H1 (cell line): ENCODE measurements around the gene PRKN. TPM values are rescaled to one million over a fixed set of nuclear protein-coding genes. Genes with fewer than 3 reads are reported as not detected.

Experiments used
- CTCF ChIA-PET: fragments of 300-600 bp; sonication (Branson Sonifier 250); formaldehyde crosslinking; loops from one replicate; lab custom pipeline; 2021; ENCODE audit not compliant: partially characterized antibody; lab: Charles Lee
- POLR2A ChIA-PET: fragments of 300-600 bp; sonication (Branson Sonifier 250); formaldehyde crosslinking; loops from one replicate; lab custom pipeline; 2021; ENCODE audit warnings: inconsistent platforms; ENCODE audit not compliant: partially characterized antibody; lab: Charles Lee
- DNase-seq, 2 experiments: peaks; one replicate each; pipeline versions ENCODE4 v3.0.0 to v3.0.0-alpha.2; 2010 to 2022; ENCODE audit warnings: low spot score in 2 of 2, low read depth in 1 of 2, mixed read lengths in 1 of 2
- FAIRE-seq: peaks from 2 replicates; lab custom pipeline; 2011; peaks lifted over from hg19 to GRCh38; lab: Jason Lieb, UNC
- H2AFZ ChIP-seq: 2 replicates; pipeline ENCODE4 v1.8.1; 2012; ENCODE audit warnings: low read length, inconsistent platforms
- H2AK5ac ChIP-seq: 2 replicates; pipeline ENCODE4 v1.6.1; 2013; ENCODE audit warnings: low read depth, low read length
- H2BK120ac ChIP-seq: replicated peaks from 2 replicates; pipeline ENCODE3; 2013; ENCODE audit warnings: low read depth, low read length, inconsistent platforms
- H2BK12ac ChIP-seq: 2 replicates; pipeline ENCODE4 v1.6.1; 2013; ENCODE audit warnings: low read depth, low read length
- H2BK15ac ChIP-seq: 2 replicates; pipeline ENCODE4 v1.6.1; 2013; ENCODE audit warnings: low read length
- H2BK20ac ChIP-seq: 2 replicates; pipeline ENCODE4 v1.6.1; 2013; ENCODE audit warnings: low read length
- H2BK5ac ChIP-seq: 2 replicates; pipeline ENCODE4 v1.6.1; 2013; ENCODE audit warnings: low read depth, low read length
- H3K14ac ChIP-seq: 2 replicates; pipeline ENCODE4 v1.6.1; 2013; ENCODE audit warnings: inconsistent platforms; ENCODE audit not compliant: insufficient read length
- H3K18ac ChIP-seq: 2 replicates; pipeline ENCODE4 v1.6.1; 2013; ENCODE audit warnings: low read length; ENCODE audit errors: extremely low read depth
- H3K23ac ChIP-seq: 2 replicates; pipeline ENCODE4 v1.6.1; 2013; ENCODE audit warnings: inconsistent platforms; ENCODE audit not compliant: insufficient read length
- H3K23me2 ChIP-seq: 2 replicates; pipeline ENCODE4 v1.6.1; 2013; ENCODE audit warnings: low read depth, low read length
- H3K27ac ChIP-seq: 2 replicates; pipeline ENCODE4 v1.6.1; 2011; ENCODE audit warnings: low read depth, low read length, inconsistent platforms
- H3K27me3 ChIP-seq, 4 experiments: replicated peaks in 1 of 4; 1 replicate in 1 of 4; 2 replicates in 3 of 4; pipeline versions ENCODE4 v1.6.1 to v1.8.1; 2011 to 2013; ENCODE audit warnings: low read length in 3 of 4, mild to moderate bottlenecking in 3 of 4, inconsistent platforms in 2 of 4, mixed read lengths in 2 of 4, moderate library complexity in 1 of 4; ENCODE audit not compliant: control insufficient read depth in 3 of 4, insufficient read depth in 3 of 4; ENCODE audit errors: extremely low read depth in 1 of 4
- H3K36me3 ChIP-seq, 4 experiments: 2 replicates each; pipeline versions ENCODE4 v1.6.1 to v1.8.1; 2011 to 2013; ENCODE audit warnings: mild to moderate bottlenecking in 4 of 4, low read length in 3 of 4, moderate library complexity in 2 of 4, control low read depth in 1 of 4, inconsistent platforms in 1 of 4; ENCODE audit not compliant: insufficient read depth in 4 of 4, control insufficient read depth in 2 of 4
- H3K4ac ChIP-seq: replicated peaks from 2 replicates; pipeline ENCODE3; 2013; ENCODE audit warnings: low read length, low read depth, mixed read lengths, inconsistent platforms; ENCODE audit not compliant: insufficient read length
- H3K4me1 ChIP-seq, 4 experiments: replicated peaks in 1 of 4; 1 replicate in 1 of 4; 2 replicates in 3 of 4; pipeline versions ENCODE4 v1.6.1 to v1.8.1; 2011 to 2013; ENCODE audit warnings: low read length in 3 of 4, inconsistent platforms in 2 of 4, mixed read lengths in 1 of 4; ENCODE audit not compliant: insufficient read depth in 4 of 4, control insufficient read depth in 3 of 4
- H3K4me2 ChIP-seq, 2 experiments: 2 replicates each; pipeline versions ENCODE4 v1.6.1 to v1.8.1; 2011 to 2013; ENCODE audit warnings: low read depth in 2 of 2, low read length in 2 of 2, control low read depth in 1 of 2, inconsistent platforms in 1 of 2, mild to moderate bottlenecking in 1 of 2; ENCODE audit not compliant: insufficient read depth in 1 of 2
- H3K4me3 ChIP-seq, 4 experiments: fragments of 200-600, 300-600 bp in 1 of 4; sonication (generic), shearing (Covaris generic), sonication (Bioruptor Twin) in 1 of 4; 2 replicates each; pipeline versions ENCODE4 v1.5.1 to v1.8.1; 2011 to 2016; ENCODE audit warnings: low read length in 4 of 4, low read depth in 3 of 4, control low read depth in 2 of 4, inconsistent platforms in 2 of 4, mild to moderate bottlenecking in 2 of 4, mixed read lengths in 1 of 4, moderate library complexity in 1 of 4; ENCODE audit not compliant: insufficient read depth in 2 of 4; ENCODE audit errors: extremely low read depth in 1 of 4
- H3K56ac ChIP-seq: replicated peaks from 2 replicates; pipeline ENCODE3; 2013; ENCODE audit warnings: low read depth, mild to moderate bottlenecking, mixed read lengths, low read length, inconsistent platforms; ENCODE audit not compliant: insufficient read length
- H3K79me1 ChIP-seq: 2 replicates; pipeline ENCODE4 v1.6.1; 2013; ENCODE audit warnings: low read depth, low read length, control low read depth
- H3K79me2 ChIP-seq, 2 experiments: 2 replicates each; pipeline versions ENCODE4 v1.6.1 to v1.8.1; 2012 to 2013; ENCODE audit warnings: low read length in 2 of 2, mild to moderate bottlenecking in 2 of 2, inconsistent platforms in 1 of 2; ENCODE audit not compliant: insufficient read depth in 2 of 2, control insufficient read depth in 1 of 2
- H3K9ac ChIP-seq, 4 experiments: replicated peaks in 1 of 4; 1 replicate in 1 of 4; 2 replicates in 3 of 4; pipeline versions ENCODE4 v1.6.1 to v1.8.1; 2011 to 2013; ENCODE audit warnings: low read depth in 3 of 4, low read length in 3 of 4, control low read depth in 2 of 4, mild to moderate bottlenecking in 2 of 4, moderate library complexity in 2 of 4, inconsistent platforms in 1 of 4; ENCODE audit errors: extremely low read depth in 1 of 4
- H3K9me3 ChIP-seq, 2 experiments: 2 replicates each; pipeline versions ENCODE4 v1.6.1 to v1.8.1; 2012 to 2013; ENCODE audit warnings: mild to moderate bottlenecking in 2 of 2, moderate library complexity in 2 of 2, control low read depth in 1 of 2, inconsistent platforms in 1 of 2, low read depth in 1 of 2, low read length in 1 of 2, mixed read lengths in 1 of 2; ENCODE audit not compliant: insufficient read depth in 2 of 2
- H4K20me1 ChIP-seq, 2 experiments: replicated peaks in 1 of 2; 2 replicates each; pipeline versions ENCODE3 to v1.8.1; 2011 to 2013; ENCODE audit warnings: inconsistent platforms in 2 of 2, low read length in 2 of 2, mild to moderate bottlenecking in 1 of 2; ENCODE audit not compliant: insufficient read depth in 2 of 2, control insufficient read depth in 1 of 2
- H4K5ac ChIP-seq: 2 replicates; pipeline ENCODE4 v1.6.1; 2013; ENCODE audit warnings: low read length, low read depth, mixed read lengths, inconsistent platforms; ENCODE audit not compliant: insufficient read length
- H4K8ac ChIP-seq: 2 replicates; pipeline ENCODE4 v1.8.0; 2013; ENCODE audit warnings: mild to moderate bottlenecking, moderate library complexity, low read length, inconsistent platforms; ENCODE audit not compliant: insufficient read depth; ENCODE audit errors: extremely low read depth
- H4K91ac ChIP-seq: replicated peaks from 2 replicates; pipeline ENCODE3; 2013; ENCODE audit warnings: low read length, mixed read lengths, inconsistent platforms; ENCODE audit not compliant: insufficient read length
- CHD1 ChIP-seq: IDR thresholded peaks from 2 replicates; pipeline ENCODE4 v1.6.1; 2012; ENCODE audit warnings: low read depth, low read length, improper control_type of control experiment
- CTBP2 ChIP-seq: IDR thresholded peaks from 2 replicates; pipeline ENCODE4 v1.7.0; 2011; ENCODE audit warnings: borderline replicate concordance, mild to moderate bottlenecking, moderate library complexity, mixed read lengths, low read length; ENCODE audit not compliant: insufficient read depth, insufficient read length
- EP300 ChIP-seq, 2 experiments: IDR thresholded peaks; 1 replicate in 1 of 2; 2 replicates in 1 of 2; pipeline ENCODE4 v1.6.1; 2011 to 2012; ENCODE audit warnings: low read depth in 2 of 2, low read length in 2 of 2, mild to moderate bottlenecking in 2 of 2, borderline replicate concordance in 1 of 2, inconsistent platforms in 1 of 2, moderate library complexity in 1 of 2
- FOSL1 ChIP-seq: IDR thresholded peaks from 2 replicates; pipeline ENCODE4 v1.6.1; 2011; ENCODE audit warnings: mild to moderate bottlenecking, low read depth, low read length, moderate library complexity; ENCODE audit not compliant: insufficient read depth
- GABPA ChIP-seq: IDR thresholded peaks from 2 replicates; pipeline ENCODE4 v1.6.1; 2011; ENCODE audit warnings: mild to moderate bottlenecking, low read length, moderate library complexity, borderline replicate concordance; ENCODE audit not compliant: insufficient read depth
- KDM1A ChIP-seq: fragments of 200-600, 300-600 bp; sonication (generic); IDR thresholded peaks from 2 replicates; pipeline ENCODE4 v1.7.1; 2016; ENCODE audit warnings: mild to moderate bottlenecking, low read length, borderline replicate concordance
- PHF8 ChIP-seq: fragments of 200-600 bp; sonication (generic); conservative IDR thresholded peaks from 2 replicates; pipeline ENCODE4 v1.7.1; 2012; ENCODE audit warnings: low read depth, mild to moderate bottlenecking, inconsistent platforms, low read length, moderate library complexity
- POU5F1 ChIP-seq: IDR thresholded peaks from 2 replicates; pipeline ENCODE4 v1.6.1; 2011; ENCODE audit warnings: low read depth, mild to moderate bottlenecking, low read length, moderate library complexity
- RFX5 ChIP-seq: IDR thresholded peaks from 2 replicates; pipeline ENCODE4 v1.6.1; 2011; ENCODE audit warnings: low read depth, low read length, improper control_type of control experiment, borderline replicate concordance
- SIX5 ChIP-seq: IDR thresholded peaks from 2 replicates; pipeline ENCODE4 v1.6.1; 2011; ENCODE audit warnings: mild to moderate bottlenecking, low read depth, low read length
- SP2 ChIP-seq: IDR thresholded peaks from 2 replicates; pipeline ENCODE4 v1.6.1; 2012; ENCODE audit warnings: mild to moderate bottlenecking, low read length, inconsistent platforms
- TAF7 ChIP-seq: optimal IDR thresholded peaks from 2 replicates; pipeline ENCODE3; 2011; ENCODE audit warnings: low read depth, mild to moderate bottlenecking, inconsistent platforms, low read length, moderate library complexity, borderline replicate concordance
- TBP ChIP-seq: IDR thresholded peaks from 2 replicates; pipeline ENCODE4 v1.6.1; 2011; ENCODE audit warnings: low read depth, low read length, improper control_type of control experiment
- TCF12 ChIP-seq: IDR thresholded peaks from 2 replicates; pipeline ENCODE4 v1.6.1; 2011; ENCODE audit warnings: low read depth, mild to moderate bottlenecking, low read length
- YY1 ChIP-seq: IDR thresholded peaks from 2 replicates; pipeline ENCODE4 v1.6.1; 2011; ENCODE audit warnings: low read depth, mild to moderate bottlenecking, low read length
- WGBS, 2 experiments: shearing (Covaris generic) in 1 of 2; methylation state at CpG; one replicate each; pipeline versions ENCODE4 v1.1.6 to v1.1.7; 2013 to 2015; ENCODE audit warnings: low lambda C conversion rate in 2 of 2, mixed read lengths in 2 of 2, inconsistent platforms in 1 of 2, low coverage in 1 of 2, missing lambda C conversion rate in 1 of 2; ENCODE audit not compliant: insufficient replicate concordance in 2 of 2, insufficient coverage in 1 of 2, insufficient read length in 1 of 2; ENCODE audit errors: extremely low coverage in 1 of 2, missing lambda C conversion rate in 1 of 2; 5-methylcytosine and 5-hydroxymethylcytosine counted together
- polyA plus RNA-seq, 7 experiments: library from polyadenylated mRNA; depleted of rRNA in 3 of 7; stranded (reverse) in 5 of 7; unstranded in 2 of 7; fragments of >200 nt in 5 of 7; fragments of 200-250 nt in 2 of 7; gene quantifications; 1 replicate in 5 of 7; 2 replicates in 1 of 7; 4 replicates in 1 of 7; pipeline versions ENCODE4 v1.2.1 to v1.2.3, GENCODE V29; 2011 to 2013; ENCODE audit warnings: missing spikeins in 2 of 7, mixed read lengths in 2 of 7
- total RNA-seq: library from RNA; stranded (reverse); fragmentation: NEBNext Ultra II Directional; extraction: Animal tissue kit (Norgen Biotek cat#: 25700); gene quantifications from 2 replicates; pipeline ENCODE4 v1.2.1, GENCODE V29; 2021

Gene PRKN
- total and polyA plus RNA-seq, 2 of the 8 experiments (the other 6 are each of a cell fraction or from before 2014, with no cell fraction given) = 0.13 to 0.29 TPM

DNA sequence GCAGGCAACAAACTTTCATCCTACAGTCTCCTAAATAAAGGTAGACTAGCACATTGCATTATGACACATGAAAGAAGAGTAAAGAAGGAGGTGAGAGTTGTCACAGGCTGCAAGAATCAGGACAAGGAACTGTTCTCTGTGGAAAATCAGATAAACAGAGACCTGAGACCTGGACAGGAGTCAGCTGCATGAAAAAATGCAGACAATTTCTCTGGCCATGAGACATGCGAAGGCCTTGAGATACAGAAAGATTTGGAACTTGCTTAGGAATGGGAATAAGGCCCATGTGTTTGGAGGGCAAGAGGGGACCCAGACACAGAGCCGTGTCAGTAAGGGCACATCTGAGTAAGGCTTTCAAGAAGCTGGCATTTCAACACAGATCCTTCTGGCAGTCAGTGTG, 779.1 kb downstream of the PRKN start:
- Histone ChIP-seq H3K4me2 (no peak overlapping the region), H3K4me3 (no peak overlapping the region), H3K4ac (no peak overlapping the region), H3K9me3 (0 out of 4 replicates have a peak, but pooled peaks cover 0 to 3% of the 10 kb centered on the region in 2 experiments), H3K23ac (no peak overlapping the region), H3K14ac (no peak overlapping the region), H3K27me3 (no peaks in the 10 kb centered on the region; a peak in 1 of 7 replicates), H3K9ac (no peak overlapping the region), H2BK120ac (no peak overlapping the region), H3K18ac (no peak overlapping the region), H2AK5ac (no peak overlapping the region), H2BK15ac (no peak overlapping the region), H2BK20ac (peak overlapping the region; percentile 21; the same call in 1 of the 2 replicates), H4K91ac (no peak overlapping the region), H2BK5ac (no peak overlapping the region), H2BK12ac (no peak overlapping the region), H2AFZ (no peak overlapping the region), H3K23me2 (no peaks in the 10 kb centered on the region), H3K79me2 (no peaks in the 10 kb centered on the region), H3K79me1 (no peaks in the 10 kb centered on the region), H3K4me1 (peaks cover 0 to 5% (median 4%) of the 10 kb centered on the region in 4 experiments; a peak in 4 of 7 replicates), H3K56ac (no peak overlapping the region), H3K27ac (no peak overlapping the region), H4K8ac (no peak overlapping the region), H4K5ac (no peak overlapping the region), H4K20me1 (no peaks in the 10 kb centered on the region), H3K36me3 (no peaks in the 10 kb centered on the region)
- TF ChIP-seq CTBP2 (no peak), POU5F1 (no peak), PHF8 (no peak), RFX5 (no peak), SP2 (no peak), EP300 (IDR thresholded peaks at IDR 0.05; ENCODE audit: borderline replicate concordance in 1 of 2, low read depth in 2 of 2, low read length in 2 of 2) (no peak), FOSL1 (no peak), TBP (no peak), YY1 (no peak), KDM1A (no peak), TCF12 (no peak), SIX5 (no peak), GABPA (no peak), TAF7 (no peak), CHD1 (no peak)
- DNase-seq (no peak), FAIRE-seq (no peak)
- 96% methylated on average over 2 of the region's 2 CpGs; no CpG with 5 or more reads in 1 of the 2 experiments for WGBS, 2 experiments
- ChIA-PET POLR2A (no interaction called here), CTCF (no interaction called here)
